Keratinocyte (primary cell): ENCODE results near the gene DLL4. TPM values are rescaled to one million over a fixed set of nuclear protein-coding genes. Genes with fewer than 3 reads are reported as not detected.

Experiments
- DNase-seq: peaks from one replicate; pipeline ENCODE4 v3.0.0-alpha.2; 2011; ENCODE audit warnings: low read depth, missing footprints, low spot score
- FAIRE-seq: peaks from 2 replicates; lab custom pipeline; 2011; peaks lifted over from hg19 to GRCh38; lab: Jason Lieb, UNC
- H2AFZ ChIP-seq: 2 replicates; pipeline ENCODE4 v1.6.0; 2012; ENCODE audit warnings: low read length, control low read depth, inconsistent platforms; ENCODE audit not compliant: control insufficient read depth
- H3K27ac ChIP-seq: 2 replicates; pipeline ENCODE4 v1.5.1; 2011; ENCODE audit warnings: low read length; ENCODE audit not compliant: control insufficient read depth, insufficient read depth
- H3K27me3 ChIP-seq: 3 replicates; pipeline ENCODE4 v1.6.0; 2011; ENCODE audit warnings: low read length; ENCODE audit not compliant: control insufficient read depth, insufficient read depth; ENCODE audit errors: extremely low read depth
- H3K36me3 ChIP-seq, 2 experiments: 2 replicates in 1 of 2; 3 replicates in 1 of 2; pipeline ENCODE4 v1.5.1; 2011; ENCODE audit warnings: low read length in 2 of 2, mild to moderate bottlenecking in 1 of 2; ENCODE audit not compliant: control insufficient read depth in 2 of 2, insufficient read depth in 2 of 2; ENCODE audit errors: extremely low read depth in 1 of 2
- H3K4me1 ChIP-seq: 3 replicates; pipeline ENCODE4 v1.5.1; 2011; ENCODE audit warnings: low read length; ENCODE audit not compliant: control insufficient read depth, insufficient read depth; ENCODE audit errors: extremely low read depth
- H3K4me2 ChIP-seq: 3 replicates; pipeline ENCODE4 v1.6.0; 2011; ENCODE audit warnings: low read depth, low read length; ENCODE audit not compliant: control insufficient read depth, insufficient read depth; ENCODE audit errors: extremely low read depth
- H3K4me3 ChIP-seq, 3 experiments: fragments of 200-600 bp in 1 of 3; sonication (generic) in 1 of 3; 2 replicates in 2 of 3; 3 replicates in 1 of 3; pipeline ENCODE4 v1.5.1; 2011 to 2016; ENCODE audit warnings: low read length in 3 of 3, mild to moderate bottlenecking in 3 of 3, control low read depth in 2 of 3, inconsistent platforms in 1 of 3, low read depth in 1 of 3, mixed read lengths in 1 of 3, mixed run types in 1 of 3, moderate library complexity in 1 of 3; ENCODE audit not compliant: control insufficient read depth in 2 of 3, insufficient read depth in 2 of 3; ENCODE audit errors: extremely low read depth in 1 of 3
- H3K79me2 ChIP-seq: 2 replicates; pipeline ENCODE4 v1.6.0; 2012; ENCODE audit warnings: low read length; ENCODE audit not compliant: control insufficient read depth, insufficient read depth
- H3K9ac ChIP-seq: 3 replicates; pipeline ENCODE4 v1.6.0; 2011; ENCODE audit warnings: low read length; ENCODE audit not compliant: control insufficient read depth, insufficient read depth; ENCODE audit errors: extremely low read depth
- H3K9me1 ChIP-seq: 3 replicates; pipeline ENCODE4 v1.6.0; 2011; ENCODE audit warnings: low read length; ENCODE audit not compliant: control insufficient read depth, insufficient read depth; ENCODE audit errors: extremely low read depth
- H3K9me3 ChIP-seq: 2 replicates; pipeline ENCODE4 v1.5.1; 2012; ENCODE audit warnings: low read depth, low read length; ENCODE audit not compliant: control insufficient read depth
- H4K20me1 ChIP-seq: 3 replicates; pipeline ENCODE4 v1.6.0; 2011; ENCODE audit warnings: low read length; ENCODE audit not compliant: control insufficient read depth, insufficient read depth; ENCODE audit errors: extremely low read depth
- EZH2 ChIP-seq: IDR thresholded peaks from one replicate; pipeline ENCODE4 v1.6.1; 2012; ENCODE audit warnings: inconsistent platforms, mild to moderate bottlenecking, low read length, moderate library complexity
- dilution Hi-C: fragments of 300-500 bp; cut with MboI; formaldehyde crosslinking; loops from one replicate; pipeline ENCODE4 v1.7.0; 2020; ENCODE audit warnings: low sequenced_read_pairs; ENCODE audit not compliant: extremely low pct_ligation_motif_present
- polyA plus RNA-seq, 5 experiments: library from polyadenylated mRNA; depleted of rRNA in 3 of 5; stranded (reverse) in 3 of 5; stranded (forward) in 1 of 5; unstranded in 1 of 5; fragments of >200 nt; gene quantifications; 1 replicate in 1 of 5; 2 replicates in 3 of 5; 3 replicates in 1 of 5; pipeline versions ENCODE4 v1.2.1 to v1.2.3, GENCODE V29; 2011 to 2012; ENCODE audit warnings: missing spikeins in 2 of 5, low read depth in 1 of 5, low replicate concordance in 1 of 5
- TF ChIP-seq, protein P1 (sequence below), 3 experiments: IDR thresholded peaks in 1 of 3; conservative IDR thresholded peaks in 1 of 3; optimal IDR thresholded peaks in 1 of 3; 2 replicates in 2 of 3; 3 replicates in 1 of 3; pipeline versions ENCODE3 to v1.5.1; 2011; ENCODE audit warnings: low read length in 3 of 3, mild to moderate bottlenecking in 3 of 3, moderate library complexity in 2 of 3, control low read depth in 1 of 3, inconsistent platforms in 1 of 3; ENCODE audit not compliant: insufficient read depth in 2 of 3; ENCODE audit errors: extremely low read depth in 1 of 3

DLL4 gene
- polyA plus RNA-seq, 1 donor (not counting 4 experiments of a cell fraction or from before 2014, with no cell fraction given), result not detected

DNA sequence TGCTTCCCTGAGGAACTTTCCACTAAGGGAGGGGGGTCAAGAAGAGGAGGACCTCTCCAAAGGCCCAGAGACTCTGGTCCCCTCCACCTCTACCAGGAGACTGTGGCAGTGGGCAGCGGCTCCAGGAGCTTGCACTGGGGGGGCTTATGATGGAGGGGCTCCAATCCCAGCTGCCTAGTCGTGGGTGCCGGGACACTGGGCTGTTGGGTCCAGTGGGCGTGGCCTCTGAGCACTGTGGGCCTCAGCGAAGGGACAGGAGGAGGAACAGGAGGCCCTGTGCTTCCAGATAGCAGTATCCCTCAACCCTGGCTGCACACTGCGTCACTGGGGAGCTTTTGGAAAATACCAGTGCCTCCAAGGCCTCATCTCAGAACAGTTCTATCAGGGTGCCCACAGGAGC is 13.5 kb upstream of the DLL4 start:
- no peak overlapping the region for H3K9ac ChIP-seq

DNA sequence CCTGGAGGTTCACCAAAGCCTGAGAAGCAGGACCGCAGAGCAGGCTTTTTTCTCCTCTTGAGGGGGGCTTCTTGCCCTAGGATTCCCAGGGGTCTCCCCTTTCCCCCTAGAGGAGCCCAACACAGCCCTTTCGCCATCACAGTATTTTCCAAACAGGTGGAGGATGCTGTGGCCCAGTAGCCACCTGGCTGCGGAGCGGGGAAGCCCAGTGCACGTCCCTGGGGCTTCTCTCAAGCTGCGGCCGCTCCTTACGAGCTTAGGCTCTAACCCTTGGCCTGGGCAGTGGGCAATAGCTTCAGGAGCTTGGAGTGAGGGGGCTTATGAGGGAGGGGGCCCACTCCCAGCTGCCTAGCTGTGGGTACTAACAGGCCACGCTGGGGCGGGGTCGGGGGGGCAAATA is 11.6 kb upstream of the DLL4 start:
- Histone ChIP-seq H4K20me1 (no peaks in the 10 kb centered on the region), H3K79me2 (no peaks in the 10 kb centered on the region), H3K9ac (no peak overlapping the region), H3K27me3 (peaks cover 14% of the 10 kb centered on the region), H3K9me3 (no peaks in the 10 kb centered on the region), H3K36me3 (no peaks in the 10 kb centered on the region), H3K27ac (no peak overlapping the region), H3K4me3 (no peak overlapping the region), H3K4me2 (no peak overlapping the region), H3K9me1 (no peaks in the 10 kb centered on the region), H2AFZ (no peak overlapping the region), H3K4me1 (no peaks in the 10 kb centered on the region)
- FAIRE-seq, result no peak
- TF ChIP-seq EZH2, result no peak
- TF ChIP-seq, protein P1, sequence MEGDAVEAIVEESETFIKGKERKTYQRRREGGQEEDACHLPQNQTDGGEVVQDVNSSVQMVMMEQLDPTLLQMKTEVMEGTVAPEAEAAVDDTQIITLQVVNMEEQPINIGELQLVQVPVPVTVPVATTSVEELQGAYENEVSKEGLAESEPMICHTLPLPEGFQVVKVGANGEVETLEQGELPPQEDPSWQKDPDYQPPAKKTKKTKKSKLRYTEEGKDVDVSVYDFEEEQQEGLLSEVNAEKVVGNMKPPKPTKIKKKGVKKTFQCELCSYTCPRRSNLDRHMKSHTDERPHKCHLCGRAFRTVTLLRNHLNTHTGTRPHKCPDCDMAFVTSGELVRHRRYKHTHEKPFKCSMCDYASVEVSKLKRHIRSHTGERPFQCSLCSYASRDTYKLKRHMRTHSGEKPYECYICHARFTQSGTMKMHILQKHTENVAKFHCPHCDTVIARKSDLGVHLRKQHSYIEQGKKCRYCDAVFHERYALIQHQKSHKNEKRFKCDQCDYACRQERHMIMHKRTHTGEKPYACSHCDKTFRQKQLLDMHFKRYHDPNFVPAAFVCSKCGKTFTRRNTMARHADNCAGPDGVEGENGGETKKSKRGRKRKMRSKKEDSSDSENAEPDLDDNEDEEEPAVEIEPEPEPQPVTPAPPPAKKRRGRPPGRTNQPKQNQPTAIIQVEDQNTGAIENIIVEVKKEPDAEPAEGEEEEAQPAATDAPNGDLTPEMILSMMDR (optimal IDR thresholded peaks at IDR 0.05 in 1 of 3, IDR thresholded peaks at IDR 0.05 in 1 of 3, conservative IDR thresholded peaks at IDR 0.05 in 1 of 3; ENCODE audit: extremely low read depth in 1 of 3, insufficient read depth in 2 of 3, low read length in 3 of 3), result no peak
- dilution Hi-C loops, result loop anchor here (25.0 kb wide), 1 partner anchor 95 kb away; no protein-coding TSS in a partner anchor
- DNase-seq, result no peak

More for the DNA sequence above, 13.5 kb upstream of the DLL4 start:
- DNase-seq, result no peak
- dilution Hi-C loops, result loop anchor here (25.0 kb wide), 1 partner anchor 97 kb away; no protein-coding TSS in a partner anchor
- no peak for FAIRE-seq
- Histone ChIP-seq H3K4me1 (no peaks in the 10 kb centered on the region), H3K79me2 (no peaks in the 10 kb centered on the region), H3K9me1 (no peaks in the 10 kb centered on the region), H4K20me1 (no peaks in the 10 kb centered on the region), H3K4me2 (no peak overlapping the region), H3K9me3 (no peaks in the 10 kb centered on the region), H2AFZ (no peak overlapping the region), H3K36me3 (no peaks in the 10 kb centered on the region), H3K27ac (no peak overlapping the region), H3K27me3 (peaks cover 14% of the 10 kb centered on the region), H3K4me3 (no peak overlapping the region)
- TF ChIP-seq, protein P1 (optimal IDR thresholded peaks at IDR 0.05 in 1 of 3, IDR thresholded peaks at IDR 0.05 in 1 of 3, conservative IDR thresholded peaks at IDR 0.05 in 1 of 3; ENCODE audit: extremely low read depth in 1 of 3, insufficient read depth in 2 of 3, low read length in 3 of 3), result no peak
